LNCaP clone FGC (cell line): ENCODE data around the gene ANXA11.

Source experiments
- DNase-seq: peaks from one replicate; pipeline ENCODE4 v3.0.0-alpha.2; 2011; ENCODE audit warnings: low read depth
- H3K4me3 ChIP-seq: 2 replicates; pipeline ENCODE4 v1.5.1; 2011; ENCODE audit warnings: mild to moderate bottlenecking, low read depth, low read length, control low read depth
- CTCF ChIP-seq: IDR thresholded peaks from 2 replicates; pipeline ENCODE4 v1.5.1; 2012; ENCODE audit warnings: mild to moderate bottlenecking; ENCODE audit not compliant: control insufficient read depth, insufficient read depth; ENCODE audit errors: extremely low read depth

The ANXA11 gene

GRCh38 chr10:80133206-80133605 is 72.1 kb downstream of the ANXA11 start:
- DNase-seq = no peak
- H3K4me3 ChIP-seq = no peak overlapping the region
- TF ChIP-seq CTCF = no peak

GRCh38 chr10:80132299-80133139 is 72.8 kb downstream of the ANXA11 start, which contains the start of gene PLAC9:
PLAC9 (plus strand) TSS chr10:80132730; CDS start chr10:80132763, 33 bp downstream.
- no peak for TF ChIP-seq CTCF
- no peak for DNase-seq
- H3K4me3 ChIP-seq = no peak within 1 kb of the TSS

- no peak overlapping the region for H3K4me3 ChIP-seq
Observed at GRCh38 chr10:80131499-80131901, 73.8 kb downstream of the ANXA11 start.

GRCh38 chr10:80126876-80127275 is 78.5 kb downstream of the ANXA11 start:
- no peak for DNase-seq
- TF ChIP-seq CTCF = no peak
- no peak overlapping the region for H3K4me3 ChIP-seq

More at GRCh38 chr10:80131499-80131901, 73.8 kb downstream of the ANXA11 start:
- DNase-seq = no peak
- TF ChIP-seq CTCF = no peak

GRCh38 chr10:80122746-80123145 is 82.6 kb downstream of the ANXA11 start:
- no peak overlapping the region for H3K4me3 ChIP-seq
- no peak for DNase-seq
- TF ChIP-seq CTCF = no peak

GRCh38 chr10:80122110-80122710 is 83.1 kb downstream of the ANXA11 start:
- H3K4me3 ChIP-seq = no peak overlapping the region
- no peak for TF ChIP-seq CTCF
- no peak for DNase-seq
